Measurements from ENCODE around the gene CRB1. TPM values are rescaled to one million over a fixed set of nuclear protein-coding genes. Genes with fewer than 3 reads are reported as not detected.
"Not testable (repeated sequence)": the region's sequence is repeated elsewhere in the genome, so short reads cannot be mapped to it uniquely, and the experiment has no call there.

The CRB1 gene
- total RNA-seq, 4 donors from 2014 or later = not detected

DNA sequence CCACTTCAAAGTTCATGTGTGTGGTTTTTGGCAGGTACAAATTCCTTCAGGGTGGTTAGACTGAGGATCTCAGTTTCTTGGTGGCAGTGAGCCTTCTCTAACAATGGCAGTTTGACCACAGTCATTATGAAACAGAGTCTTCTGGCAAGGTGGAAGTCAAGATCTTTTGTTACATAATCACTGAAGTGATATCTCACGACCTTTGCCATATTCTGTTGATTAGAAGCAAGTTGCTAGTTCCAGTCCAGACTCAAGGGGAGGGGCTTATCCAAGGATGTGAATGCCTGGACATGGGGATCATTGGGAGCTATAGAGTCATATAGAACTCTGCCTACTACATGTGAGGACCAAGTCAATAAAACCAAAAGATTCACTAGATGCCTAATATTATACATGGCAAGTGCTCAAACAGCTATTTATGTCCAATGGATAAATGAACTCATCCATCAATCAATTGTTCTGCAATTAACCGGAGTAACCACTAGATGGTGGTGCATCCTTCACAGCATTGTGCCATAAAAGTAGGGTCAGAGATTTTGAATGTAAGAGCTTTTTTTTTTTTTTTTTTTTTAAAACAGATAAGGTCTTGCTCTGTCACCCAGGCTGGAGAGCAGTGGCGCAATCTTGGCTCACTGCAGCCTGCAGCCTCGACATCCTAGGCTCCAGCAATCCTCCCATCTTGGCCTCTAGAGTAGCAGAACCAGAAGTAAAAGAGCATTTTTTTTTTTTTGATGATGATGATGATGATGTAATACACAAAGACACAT lies 131.9 kb downstream of the CRB1 start:
- TF ChIP-seq, protein P1, sequence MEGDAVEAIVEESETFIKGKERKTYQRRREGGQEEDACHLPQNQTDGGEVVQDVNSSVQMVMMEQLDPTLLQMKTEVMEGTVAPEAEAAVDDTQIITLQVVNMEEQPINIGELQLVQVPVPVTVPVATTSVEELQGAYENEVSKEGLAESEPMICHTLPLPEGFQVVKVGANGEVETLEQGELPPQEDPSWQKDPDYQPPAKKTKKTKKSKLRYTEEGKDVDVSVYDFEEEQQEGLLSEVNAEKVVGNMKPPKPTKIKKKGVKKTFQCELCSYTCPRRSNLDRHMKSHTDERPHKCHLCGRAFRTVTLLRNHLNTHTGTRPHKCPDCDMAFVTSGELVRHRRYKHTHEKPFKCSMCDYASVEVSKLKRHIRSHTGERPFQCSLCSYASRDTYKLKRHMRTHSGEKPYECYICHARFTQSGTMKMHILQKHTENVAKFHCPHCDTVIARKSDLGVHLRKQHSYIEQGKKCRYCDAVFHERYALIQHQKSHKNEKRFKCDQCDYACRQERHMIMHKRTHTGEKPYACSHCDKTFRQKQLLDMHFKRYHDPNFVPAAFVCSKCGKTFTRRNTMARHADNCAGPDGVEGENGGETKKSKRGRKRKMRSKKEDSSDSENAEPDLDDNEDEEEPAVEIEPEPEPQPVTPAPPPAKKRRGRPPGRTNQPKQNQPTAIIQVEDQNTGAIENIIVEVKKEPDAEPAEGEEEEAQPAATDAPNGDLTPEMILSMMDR (IDR thresholded peaks at IDR 0.05) = peak in 5 of 6 experiments; percentile 6 to 70 (median 57)
- TF ChIP-seq POLR2A (IDR thresholded peaks at IDR 0.05) = no peak
- no peaks in the 10 kb centered on the region for H3K27me3 ChIP-seq
- peak in 1 of 3 donors; percentile 44 for DNase-seq

DNA sequence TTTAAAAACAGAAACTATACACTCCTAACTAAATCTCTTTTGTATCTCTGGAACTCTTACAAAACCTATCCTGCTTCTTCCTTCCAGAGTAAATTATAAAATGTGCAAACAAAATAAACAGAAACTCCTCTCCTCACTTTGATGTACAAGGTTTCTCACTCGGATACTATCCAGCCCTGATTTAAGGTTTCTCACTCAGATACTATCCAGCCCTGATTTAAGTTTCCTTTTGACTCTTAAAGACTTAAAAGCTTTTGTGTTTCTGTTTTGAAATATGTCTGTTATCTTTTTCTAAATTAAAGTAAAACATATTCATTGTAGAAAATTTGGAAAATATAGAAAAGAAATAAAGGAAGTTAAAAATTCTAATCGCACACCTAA lies 132.5 kb downstream of the CRB1 start:
- Histone ChIP-seq H3K36me3 (no peaks in the 10 kb centered on the region), H3K27me3 (no peaks in the 10 kb centered on the region), H3K27ac (no peak overlapping the region), H3K4me3 (no peak overlapping the region), H3K9me3 (no peaks in the 10 kb centered on the region), H3K4me1 (no peaks in the 10 kb centered on the region)
- TF ChIP-seq, protein P1 (IDR thresholded peaks at IDR 0.05) = no peak
- no peak for TF ChIP-seq POLR2A (IDR thresholded peaks at IDR 0.05)
- no peak for DNase-seq

More for the DNA sequence above, 131.9 kb downstream of the CRB1 start:
- Histone ChIP-seq H3K36me3 (no peaks in the 10 kb centered on the region), H3K4me1 (no peaks in the 10 kb centered on the region), H3K4me3 (no peak overlapping the region), H3K27ac (no peak overlapping the region), H3K9me3 (no peaks in the 10 kb centered on the region)

DNA sequence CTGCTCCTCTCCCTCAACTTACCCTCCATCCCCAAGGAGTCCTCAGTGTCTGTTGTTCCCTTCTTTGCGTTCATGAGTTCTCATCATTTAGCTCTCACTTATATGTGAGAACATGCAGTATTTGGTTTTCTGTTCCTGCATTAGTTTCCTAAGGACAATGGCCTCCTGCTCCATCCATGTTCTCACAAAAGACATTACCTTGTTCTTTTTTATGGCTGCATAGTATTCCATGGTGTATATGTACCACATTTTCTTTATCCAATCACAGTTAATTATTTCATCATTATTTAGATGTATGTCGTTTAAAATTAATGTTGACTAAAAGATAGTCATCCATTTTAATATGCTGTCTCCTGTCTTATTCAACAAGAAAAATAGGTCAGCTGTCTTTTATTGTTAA lies 134.1 kb downstream of the CRB1 start:
- H3K9me3 ChIP-seq = no peaks in the 10 kb centered on the region
- no peaks in the 10 kb centered on the region for H3K27me3 ChIP-seq
- DNase-seq = no peak
- H3K4me1 ChIP-seq = no peaks in the 10 kb centered on the region
- no peak overlapping the region for H3K27ac ChIP-seq
- TF ChIP-seq, protein P1 (IDR thresholded peaks at IDR 0.05) = no peak
- H3K4me3 ChIP-seq = no peak overlapping the region
- H3K36me3 ChIP-seq = no peaks in the 10 kb centered on the region

DNA sequence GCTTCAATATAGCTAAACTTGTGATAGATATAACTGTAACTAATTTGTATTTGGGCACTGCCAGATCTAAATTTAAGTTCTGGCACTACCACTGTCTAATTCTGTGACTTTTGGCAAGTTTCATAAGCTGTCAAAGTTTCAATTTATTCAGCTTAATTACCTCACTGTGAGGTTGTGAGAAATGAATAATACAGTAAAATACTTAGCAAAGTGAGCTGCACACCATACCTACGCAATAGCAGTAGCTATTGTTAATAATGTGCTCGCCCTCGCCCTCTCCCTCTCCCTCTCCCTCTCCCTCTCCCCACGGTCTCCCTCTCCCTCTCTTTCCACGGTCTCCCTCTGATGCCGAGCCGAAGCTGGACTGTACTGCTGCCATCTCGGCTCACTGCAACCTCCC lies 136.7 kb downstream of the CRB1 start:
- H3K9me3 ChIP-seq, H3K27ac ChIP-seq, H3K4me1 ChIP-seq: not testable (repeated sequence)

DNA sequence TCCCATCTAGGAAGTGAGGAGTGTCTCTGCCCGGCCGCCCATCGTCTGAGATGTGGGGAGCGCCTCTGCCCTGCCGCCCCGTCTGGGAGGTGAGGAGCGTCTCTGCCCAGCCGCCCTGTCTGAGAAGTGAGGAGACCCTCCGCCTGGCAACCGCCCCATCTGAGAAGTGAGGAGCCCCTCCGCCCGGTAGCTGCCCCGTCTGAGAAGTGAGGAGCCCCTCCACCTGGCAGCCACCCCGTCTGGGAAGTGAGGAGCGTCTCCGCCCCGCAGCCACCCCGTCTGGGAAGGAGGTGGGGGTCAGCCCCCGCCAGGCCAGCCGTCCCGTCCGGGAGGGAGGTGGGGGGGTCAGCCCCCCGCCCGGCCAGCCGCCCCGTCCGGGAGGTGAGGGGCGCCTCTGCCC lies 137.6 kb downstream of the CRB1 start:
- H3K36me3 ChIP-seq, H3K9me3 ChIP-seq, H3K27me3 ChIP-seq, DNase-seq, H3K4me1 ChIP-seq, H3K4me3 ChIP-seq, H3K27ac ChIP-seq: not testable (repeated sequence)

More for the DNA sequence above, 136.7 kb downstream of the CRB1 start:
- not testable (repeated sequence) for H3K36me3 ChIP-seq, DNase-seq, H3K27me3 ChIP-seq, H3K4me3 ChIP-seq

DNA sequence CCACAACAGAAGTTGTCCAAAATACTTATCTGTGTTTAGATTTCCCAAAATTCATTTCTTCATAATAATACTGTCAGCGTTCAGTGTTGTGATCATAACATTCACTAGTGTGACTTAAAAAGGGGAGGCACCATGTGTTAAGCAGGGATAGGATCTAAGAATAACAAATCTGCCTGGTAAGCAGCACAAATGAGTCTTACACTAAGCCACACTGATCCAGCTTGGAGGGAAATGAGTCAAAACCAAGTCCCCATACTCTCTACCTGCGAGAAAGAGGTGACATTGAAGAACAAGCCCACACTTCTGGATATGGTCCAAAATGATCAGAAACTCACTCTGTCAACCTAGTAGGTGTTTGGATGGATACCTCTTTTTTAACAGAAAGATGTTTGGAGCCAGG lies 145.5 kb downstream of the CRB1 start:
- H3K36me3 ChIP-seq = no peaks in the 10 kb centered on the region
- H3K27ac ChIP-seq = no peak overlapping the region
- H3K4me1 ChIP-seq = no peaks in the 10 kb centered on the region
- H3K27me3 ChIP-seq = no peaks in the 10 kb centered on the region
- TF ChIP-seq, protein P1 (IDR thresholded peaks at IDR 0.05) = no peak
- no peak for TF ChIP-seq POLR2A (IDR thresholded peaks at IDR 0.05)
- no peaks in the 10 kb centered on the region for H3K9me3 ChIP-seq
- H3K4me3 ChIP-seq = no peak overlapping the region
- DNase-seq = no peak

DNA sequence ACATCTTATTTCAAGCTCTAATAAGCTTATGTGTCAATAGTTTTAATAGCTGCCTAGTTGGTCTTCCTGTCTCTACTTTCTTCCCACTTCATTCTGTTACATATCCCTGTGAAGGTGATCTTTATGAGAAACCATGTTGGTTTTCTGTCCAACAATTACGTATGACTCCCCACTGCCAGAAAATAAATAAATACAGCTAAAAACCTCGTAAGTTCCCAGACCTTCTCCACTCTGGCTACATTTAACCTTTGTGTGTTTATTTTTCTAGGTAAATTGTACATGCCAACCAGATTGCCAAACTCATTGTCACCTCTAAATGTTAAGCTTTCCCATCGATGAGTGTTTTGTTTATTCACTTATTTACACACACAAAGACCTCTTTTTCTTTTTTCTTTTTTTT lies 147.2 kb downstream of the CRB1 start:
- Histone ChIP-seq H3K36me3 (no peaks in the 10 kb centered on the region), H3K27me3 (no peaks in the 10 kb centered on the region), H3K4me1 (no peaks in the 10 kb centered on the region), H3K27ac (no peak overlapping the region), H3K9me3 (no peaks in the 10 kb centered on the region), H3K4me3 (no peak overlapping the region)
- no peak for TF ChIP-seq POLR2A (IDR thresholded peaks at IDR 0.05)
- TF ChIP-seq, protein P1 (IDR thresholded peaks at IDR 0.05) = no peak
- DNase-seq = no peak
